ENCODE measurements around the gene GTF2F2.

Gene GTF2F2

GRCh38 chr13:45119991-45120864 is at the start of gene GTF2F2:
Gene GTF2F2, plus strand, starts transcription at chr13:45120510. Its CDS starts 146 bp downstream, at chr13:45120656.
- DNase-seq (ENCODE audit: low read depth), result peak; percentile 92

- peak; percentile 7 for DNase-seq (ENCODE audit: low read depth)
Observed at GRCh38 chr13:45073809-45074208, 46.5 kb upstream of the GTF2F2 start.

GRCh38 chr13:45074721-45075120 is 45.6 kb upstream of the GTF2F2 start:
- no peak for DNase-seq (ENCODE audit: low read depth)

- DNase-seq (ENCODE audit: low read depth), result no peak
Observed at GRCh38 chr13:45078003-45078402, 42.3 kb upstream of the GTF2F2 start.

- DNase-seq (ENCODE audit: low read depth), result peak; percentile 33
Observed at GRCh38 chr13:45082964-45083363, 37.3 kb upstream of the GTF2F2 start.

- no peak for DNase-seq (ENCODE audit: low read depth)
Observed at GRCh38 chr13:45084515-45084914, 35.8 kb upstream of the GTF2F2 start.

- peak; percentile 63 for DNase-seq (ENCODE audit: low read depth)
Observed at GRCh38 chr13:45086484-45086883, 33.8 kb upstream of the GTF2F2 start.

GRCh38 chr13:45092663-45093062 is 27.6 kb upstream of the GTF2F2 start:
- DNase-seq (ENCODE audit: low read depth), result no peak

GRCh38 chr13:45100573-45101262 is 19.6 kb upstream of the GTF2F2 start:
- DNase-seq (ENCODE audit: low read depth), result no peak

- no peak for DNase-seq (ENCODE audit: low read depth)
Observed at GRCh38 chr13:45101327-45102018, 18.8 kb upstream of the GTF2F2 start.

GRCh38 chr13:45102136-45102507 is 18.2 kb upstream of the GTF2F2 start:
- DNase-seq (ENCODE audit: low read depth), result no peak

GRCh38 chr13:45103449-45103848 is 16.9 kb upstream of the GTF2F2 start:
- DNase-seq (ENCODE audit: low read depth), result no peak

- no peak for DNase-seq (ENCODE audit: low read depth)
Observed at GRCh38 chr13:45104261-45104660, 16.0 kb upstream of the GTF2F2 start.

GRCh38 chr13:45105895-45106294 is 14.4 kb upstream of the GTF2F2 start:
- peak; percentile 7 for DNase-seq (ENCODE audit: low read depth)

GRCh38 chr13:45107539-45107938 is 12.8 kb upstream of the GTF2F2 start:
- DNase-seq (ENCODE audit: low read depth), result no peak

- DNase-seq (ENCODE audit: low read depth), result no peak
Observed at GRCh38 chr13:45108716-45109101, 11.6 kb upstream of the GTF2F2 start.

- peak; percentile 28 for DNase-seq (ENCODE audit: low read depth)
Observed at GRCh38 chr13:45109102-45109720, 11.1 kb upstream of the GTF2F2 start.

- no peak for DNase-seq (ENCODE audit: low read depth)
Observed at GRCh38 chr13:45113233-45114224, 6.8 kb upstream of the GTF2F2 start.

- DNase-seq (ENCODE audit: low read depth), result peak; percentile 58
Observed at GRCh38 chr13:45119469-45119990, 780 bp upstream of the GTF2F2 start.

- DNase-seq (ENCODE audit: low read depth), result peak; percentile 58
Observed at GRCh38 chr13:45120967-45121831, 889 bp downstream of the GTF2F2 start.

Measured in ELR (cell line).